HG03457 (cell line): ENCODE data around the gene KCNAB3.

ENCODE experiments used
- ATAC-seq: cut with Tn5 transposase; IDR thresholded peaks from one replicate; pipeline ENCODE4 v1.9.1; 2021; ENCODE audit warnings: moderate number of reproducible peaks; ENCODE audit not compliant: unreplicated experiment

Gene KCNAB3

GRCh38 chr17:7903154-7904103 is 26.2 kb downstream of the KCNAB3 start:
- no peak for ATAC-seq

- ATAC-seq, result no peak
Observed at GRCh38 chr17:7897773-7898172, 31.9 kb downstream of the KCNAB3 start.

GRCh38 chr17:7897090-7897489 is 32.6 kb downstream of the KCNAB3 start:
- no peak for ATAC-seq

GRCh38 chr17:7894866-7895265 is 34.8 kb downstream of the KCNAB3 start:
- ATAC-seq, result no peak

GRCh38 chr17:7894226-7894625 is 35.4 kb downstream of the KCNAB3 start:
- no peak for ATAC-seq

GRCh38 chr17:7893187-7893880 is 36.3 kb downstream of the KCNAB3 start:
- ATAC-seq, result no peak

- no peak for ATAC-seq
Observed at GRCh38 chr17:7889166-7889955, 40.3 kb downstream of the KCNAB3 start.

- no peak for ATAC-seq
Observed at GRCh38 chr17:7888184-7888920, 41.3 kb downstream of the KCNAB3 start, which contains the start of gene CHD3. Gene CHD3 (plus strand): TSS chr17:7888789. CDS start chr17:7889001, 212 bp downstream.

GRCh38 chr17:7887482-7888183 is 42.0 kb downstream of the KCNAB3 start:
- no peak for ATAC-seq

GRCh38 chr17:7887038-7887481 is 42.6 kb downstream of the KCNAB3 start:
- no peak for ATAC-seq

GRCh38 chr17:7886227-7887037 is 43.2 kb downstream of the KCNAB3 start:
- ATAC-seq, result no peak

GRCh38 chr17:7885367-7886226 is 44.1 kb downstream of the KCNAB3 start:
- no peak for ATAC-seq

GRCh38 chr17:7884581-7885366 is 44.9 kb downstream of the KCNAB3 start:
- ATAC-seq, result no peak

- ATAC-seq, result no peak
Observed at GRCh38 chr17:7883781-7884386, 45.8 kb downstream of the KCNAB3 start.

GRCh38 chr17:7882629-7883028 is 47.0 kb downstream of the KCNAB3 start:
- no peak for ATAC-seq

GRCh38 chr17:7882068-7882467 is 47.6 kb downstream of the KCNAB3 start:
- no peak for ATAC-seq
